MCF 10A (cell line): ENCODE measurements around the gene GPC6. TPM values are rescaled to one million over a fixed set of nuclear protein-coding genes. Genes with fewer than 3 reads are reported as not detected.

ENCODE experiments used
- BruUV-seq: library from RNA; stranded (reverse); fragments of 400-500 nt; replicated peaks from 2 replicates; lab custom pipeline; 2021; lab: Mats Ljungman, UMichigan
- CTCF ChIA-PET: fragments of 300-600 bp; sonication (Branson Sonifier 250); formaldehyde crosslinking; extraction: SDS; loops from one replicate; lab custom pipeline; 2021; ENCODE audit warnings: antibody characterized with exemption, inconsistent platforms; lab: Yijun Ruan, JAX
- POLR2A ChIA-PET: fragments of 300-600, 350-650 bp; sonication (Branson Sonifier 250); formaldehyde crosslinking; extraction: SDS; loops from one replicate; lab custom pipeline; 2020; ENCODE audit warnings: antibody characterized with exemption, inconsistent platforms; lab: Yijun Ruan, JAX
- DNase-seq: peaks from one replicate; pipeline ENCODE4 v3.0.0-alpha.2; 2018; ENCODE audit not compliant: unreplicated experiment
- H3K27ac Mint-ChIP-seq: one replicate; pipeline ENCODE4 v1.8.0; 2022; ENCODE audit warnings: mild to moderate bottlenecking, low read depth, mixed read lengths; ENCODE audit not compliant: unreplicated experiment
- H3K27me3 Mint-ChIP-seq: one replicate; pipeline ENCODE4 v1.8.0; 2022; ENCODE audit warnings: mixed read lengths; ENCODE audit not compliant: insufficient read depth, unreplicated experiment
- H3K36me3 Mint-ChIP-seq: one replicate; pipeline ENCODE4 v1.8.0; 2022; ENCODE audit warnings: mild to moderate bottlenecking, moderate library complexity, mixed read lengths; ENCODE audit not compliant: insufficient read depth, unreplicated experiment
- H3K4me1 Mint-ChIP-seq: one replicate; pipeline ENCODE4 v1.8.0; 2022; ENCODE audit warnings: mixed read lengths; ENCODE audit not compliant: insufficient read depth, unreplicated experiment
- H3K4me3 Mint-ChIP-seq: one replicate; pipeline ENCODE4 v1.8.0; 2022; ENCODE audit warnings: mild to moderate bottlenecking, moderate library complexity, mixed read lengths; ENCODE audit not compliant: unreplicated experiment
- H3K9me3 Mint-ChIP-seq: one replicate; pipeline ENCODE4 v1.8.0; 2022; ENCODE audit warnings: mixed read lengths; ENCODE audit not compliant: unreplicated experiment
- CTCF ChIP-seq: fragments of 200-600 bp; IDR thresholded peaks from one replicate; pipeline ENCODE4 v1.8.0; 2022; ENCODE audit warnings: antibody characterized with exemption, mild to moderate bottlenecking; ENCODE audit not compliant: unreplicated experiment
- intact Hi-C: fragments of 100-400 bp; cut with micrococcal nuclease; formaldehyde crosslinking; loops from 2 replicates; pipeline ENCODE4 v1.14.1; 2022
- total RNA-seq: library from RNA; stranded (reverse); gene quantifications from 2 replicates; pipeline ENCODE4 v1.2.3, GENCODE V29; 2022

The GPC6 gene
- total RNA-seq, 1 experiment from 2014 or later = 8.4 TPM

DNA sequence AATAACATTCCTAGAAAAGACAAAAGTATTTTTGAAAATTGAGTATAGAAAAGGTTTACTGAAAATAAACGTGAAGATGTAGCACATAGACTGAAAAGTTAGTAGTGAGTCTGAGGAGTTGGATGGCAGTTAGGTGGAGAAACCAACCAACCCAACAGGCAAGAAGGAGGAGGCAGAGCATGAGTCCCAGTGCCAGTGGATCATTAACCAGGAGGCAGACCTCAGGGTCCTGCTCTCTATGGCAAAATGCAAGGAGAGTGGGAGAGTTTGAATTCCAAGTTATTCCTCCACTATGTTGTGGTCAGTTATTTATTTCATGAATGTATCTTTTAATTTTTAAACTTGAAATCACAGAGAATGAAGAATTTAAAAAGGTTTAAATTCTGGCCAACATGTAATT, 446.4 kb downstream of the GPC6 start:
- intact Hi-C loops = no loop called here
- ChIA-PET CTCF (no interaction called here), POLR2A (no interaction called here)
- H3K27ac Mint-ChIP-seq = no peak overlapping the region
- H3K4me3 Mint-ChIP-seq = no peak overlapping the region
- no peak for DNase-seq
- no peaks in the 10 kb centered on the region for H3K36me3 Mint-ChIP-seq
- BruUV-seq = no TSS peak
- no peaks in the 10 kb centered on the region for H3K27me3 Mint-ChIP-seq
- H3K9me3 Mint-ChIP-seq = no peaks in the 10 kb centered on the region
- no peaks in the 10 kb centered on the region for H3K4me1 Mint-ChIP-seq
- no peak for TF ChIP-seq CTCF

DNA sequence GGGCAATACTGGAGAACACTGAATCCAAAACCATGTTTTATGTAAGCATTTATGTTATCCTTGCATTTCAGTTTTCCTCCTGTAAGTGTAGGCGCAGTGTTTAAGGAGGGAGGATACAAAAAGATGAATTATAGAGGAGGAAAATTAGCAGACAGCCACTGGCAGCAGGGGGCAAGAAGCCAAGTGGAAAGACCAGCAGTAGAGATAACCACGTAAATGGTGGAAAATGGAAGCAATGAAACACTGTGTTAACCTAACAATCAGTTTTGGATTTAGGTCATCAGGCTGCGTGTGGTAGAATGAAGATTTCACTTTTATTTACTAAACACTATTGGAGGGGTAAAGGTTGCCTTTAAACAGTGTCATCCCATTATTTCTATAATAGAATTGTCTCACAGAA, 447.3 kb downstream of the GPC6 start:
- intact Hi-C loops = no loop called here
- ChIA-PET CTCF (interaction anchor here (0.6 kb wide), 1 partner anchor 764 kb away, joined by 3 read pairs; no protein-coding TSS in a partner anchor), POLR2A (no interaction called here)
- H3K27me3 Mint-ChIP-seq = no peaks in the 10 kb centered on the region
- no peak overlapping the region for H3K27ac Mint-ChIP-seq
- H3K4me1 Mint-ChIP-seq = no peaks in the 10 kb centered on the region
- TF ChIP-seq CTCF = no peak
- H3K36me3 Mint-ChIP-seq = no peaks in the 10 kb centered on the region
- no peak overlapping the region for H3K4me3 Mint-ChIP-seq
- BruUV-seq = no TSS peak
- DNase-seq = no peak
- no peaks in the 10 kb centered on the region for H3K9me3 Mint-ChIP-seq

DNA sequence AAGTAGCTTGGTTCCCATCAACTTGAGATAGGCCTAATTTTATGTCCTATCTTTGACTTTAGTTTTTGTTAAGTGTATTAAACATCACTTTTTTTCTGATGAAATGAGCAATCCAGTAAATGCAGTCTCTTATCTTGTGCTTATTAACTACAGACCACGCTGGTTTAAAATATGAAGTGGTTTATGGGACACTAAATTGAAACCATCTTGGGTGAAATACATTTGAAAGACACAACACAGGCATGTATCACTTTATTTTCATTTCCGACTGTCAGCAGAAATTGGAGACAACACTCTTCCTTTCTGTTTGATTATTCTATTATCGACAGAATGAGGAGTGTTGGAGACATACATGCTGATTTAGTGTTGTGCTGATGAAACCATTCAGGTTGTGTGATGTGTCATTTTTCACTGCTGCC, 447.7 kb downstream of the GPC6 start:
- Mint-ChIP-seq H3K4me3 (no peak overlapping the region), H3K4me1 (no peaks in the 10 kb centered on the region), H3K36me3 (no peaks in the 10 kb centered on the region), H3K27me3 (no peaks in the 10 kb centered on the region), H3K9me3 (no peaks in the 10 kb centered on the region), H3K27ac (no peak overlapping the region)
- DNase-seq = no peak
- no peak for TF ChIP-seq CTCF
- no TSS peak for BruUV-seq
- intact Hi-C loops = no loop called here
- POLR2A ChIA-PET = no interaction called here
- CTCF ChIA-PET = interaction anchor here (0.6 kb wide), 1 partner anchor 764 kb away, joined by 3 read pairs; no protein-coding TSS in a partner anchor

DNA sequence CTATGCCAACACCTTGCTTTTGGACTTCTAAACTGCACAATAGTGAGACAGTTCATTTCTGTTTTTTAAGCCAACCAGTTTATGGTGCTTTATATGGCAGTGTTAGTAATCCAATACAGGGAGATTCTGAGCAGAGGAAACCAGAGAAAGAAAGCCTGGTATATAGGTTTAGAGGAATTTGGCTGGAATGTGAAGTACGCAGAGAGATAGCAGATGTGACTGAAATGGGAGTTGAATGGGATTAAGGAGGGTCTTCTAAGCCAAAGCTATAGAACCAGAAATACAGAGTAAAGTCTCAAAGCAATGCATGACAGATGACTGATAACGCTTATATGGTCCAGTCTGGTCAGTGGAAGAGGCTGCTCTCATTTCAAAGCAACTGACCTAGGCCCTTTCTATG, 453.7 kb downstream of the GPC6 start:
- DNase-seq = no peak
- Mint-ChIP-seq H3K9me3 (no peaks in the 10 kb centered on the region), H3K4me1 (no peaks in the 10 kb centered on the region), H3K27me3 (no peaks in the 10 kb centered on the region), H3K27ac (no peak overlapping the region), H3K36me3 (no peaks in the 10 kb centered on the region), H3K4me3 (no peak overlapping the region)
- ChIA-PET POLR2A (no interaction called here), CTCF (no interaction called here)
- no peak for TF ChIP-seq CTCF
- BruUV-seq = no TSS peak
- intact Hi-C loops = no loop called here
